ENCODE results near the gene SH3GL3. TPM values are rescaled to one million over a fixed set of nuclear protein-coding genes. Genes with fewer than 3 reads are reported as not detected.

Gene SH3GL3
- total and polyA plus RNA-seq, 2 of the 8 experiments (the other 6 are each of a cell fraction or from before 2014, with no cell fraction given): 14.1 to 19.1 TPM

GRCh38 chr15:83471307-83471866 lies 24.2 kb downstream of the SH3GL3 start:
- Histone ChIP-seq H3K36me3 (ENCODE audit: control insufficient read depth in 2 of 4, insufficient read depth in 4 of 4, low read length in 3 of 4) (peaks cover 0 to 3% (median 0%) of the 10 kb centered on the region in 4 experiments; a peak in 1 of 8 replicates), H2BK20ac (ENCODE audit: low read length) (no peak overlapping the region), H3K4ac (replicated peaks; ENCODE audit: insufficient read length, low read depth, low read length) (no peak overlapping the region), H3K79me1 (ENCODE audit: low read depth, low read length) (no peaks in the 10 kb centered on the region; the same call in 1 of the 2 replicates), H2AFZ (ENCODE audit: low read length) (no peak overlapping the region), H3K27me3 (replicated peaks in 1 of 4; ENCODE audit: control insufficient read depth in 3 of 4, extremely low read depth in 1 of 4, insufficient read depth in 3 of 4, low read length in 3 of 4) (no peaks in the 10 kb centered on the region), H4K20me1 (replicated peaks in 1 of 2; ENCODE audit: control insufficient read depth in 1 of 2, insufficient read depth in 2 of 2, low read length in 2 of 2) (no peaks in the 10 kb centered on the region), H2BK15ac (ENCODE audit: low read length) (no peak overlapping the region), H2BK12ac (ENCODE audit: low read depth, low read length) (no peak overlapping the region), H2BK5ac (ENCODE audit: low read depth, low read length) (no peak overlapping the region), H3K9me3 (ENCODE audit: insufficient read depth in 2 of 2, low read depth in 1 of 2, low read length in 1 of 2) (peaks cover 3 to 4% of the 10 kb centered on the region in 2 experiments; a peak in 2 of 4 replicates), H2AK5ac (ENCODE audit: low read depth, low read length) (no peak overlapping the region), H3K4me2 (ENCODE audit: insufficient read depth in 1 of 2, low read depth in 2 of 2, low read length in 2 of 2) (no peak overlapping the region), H2BK120ac (replicated peaks; ENCODE audit: low read depth, low read length) (no peak overlapping the region), H3K79me2 (ENCODE audit: control insufficient read depth in 1 of 2, insufficient read depth in 2 of 2, low read length in 2 of 2) (peaks cover 0 to 14% of the 10 kb centered on the region in 2 experiments; a peak in 1 of 4 replicates), H3K4me1 (replicated peaks in 1 of 4; ENCODE audit: control insufficient read depth in 3 of 4, insufficient read depth in 4 of 4, low read length in 3 of 4) (0 out of 7 replicates have a peak, but pooled peaks cover 0 to 5% (median 0%) of the 10 kb centered on the region in 4 experiments), H4K8ac (ENCODE audit: extremely low read depth, insufficient read depth, low read length) (no peak overlapping the region), H3K18ac (ENCODE audit: extremely low read depth, low read length) (no peak overlapping the region), H3K56ac (replicated peaks; ENCODE audit: insufficient read length, low read depth, low read length) (no peak overlapping the region), H3K27ac (ENCODE audit: low read depth, low read length) (no peak overlapping the region), H3K9ac (replicated peaks in 1 of 4; ENCODE audit: extremely low read depth in 1 of 4, low read depth in 3 of 4, low read length in 3 of 4) (no peak overlapping the region), H3K23me2 (ENCODE audit: low read depth, low read length) (no peaks in the 10 kb centered on the region), H3K23ac (ENCODE audit: insufficient read length) (no peak overlapping the region), H4K91ac (replicated peaks; ENCODE audit: insufficient read length, low read length) (no peak overlapping the region), H3K4me3 (ENCODE audit: extremely low read depth in 1 of 4, insufficient read depth in 2 of 4, low read depth in 3 of 4, low read length in 4 of 4) (no peak overlapping the region), H4K5ac (ENCODE audit: insufficient read length, low read depth, low read length) (no peak overlapping the region), H3K14ac (ENCODE audit: insufficient read length) (no peak overlapping the region)
- ChIA-PET CTCF (ENCODE audit: partially characterized antibody) (interaction anchor here (1.0 to 1.4 kb wide), 4 partner anchors 9 to 371 kb away, joined by 3 to 4 read pairs (median 3); no protein-coding TSS in a partner anchor), POLR2A (ENCODE audit: partially characterized antibody) (no interaction called here)
- no peak for DNase-seq (ENCODE audit: low read depth in 1 of 2, low spot score in 2 of 2)
- no peak for FAIRE-seq
- WGBS, 2 experiments (ENCODE audit: extremely low coverage in 1 of 2, insufficient coverage in 1 of 2, insufficient read length in 1 of 2, insufficient replicate concordance in 2 of 2, low coverage in 1 of 2, low lambda C conversion rate in 2 of 2, missing lambda C conversion rate in 1 of 2): 100% methylated on average over 1 of the region's 1 CpG; no CpG with 5 or more reads in 1 of the 2 experiments
- TF ChIP-seq SRF (IDR thresholded peaks at IDR 0.05; ENCODE audit: low read depth, low read length): peak; percentile 89
- no peak for TF ChIP-seq KDM4A (IDR thresholded peaks at IDR 0.05; ENCODE audit: low read depth, low read length, severe bottlenecking)

Measured in H1 (cell line).